GM21723 (cell line): Measurements from ENCODE around the gene TAF8.

Experiments used
- ATAC-seq: cut with Tn5 transposase; IDR thresholded peaks from one replicate; pipeline ENCODE4 v1.9.1; 2021; ENCODE audit warnings: mild to moderate bottlenecking, moderate library complexity; ENCODE audit not compliant: unreplicated experiment

The TAF8 gene

GRCh38 chr6:42120895-42121865, 70.9 kb downstream of the TAF8 start:
- no peak for ATAC-seq

GRCh38 chr6:42123379-42124103, 73.2 kb downstream of the TAF8 start:
- no peak for ATAC-seq

- ATAC-seq, result no peak
Measured at GRCh38 chr6:42124223-42124836, 74.0 kb downstream of the TAF8 start.

GRCh38 chr6:42125231-42125630, 74.9 kb downstream of the TAF8 start:
- ATAC-seq, result no peak

DNA sequence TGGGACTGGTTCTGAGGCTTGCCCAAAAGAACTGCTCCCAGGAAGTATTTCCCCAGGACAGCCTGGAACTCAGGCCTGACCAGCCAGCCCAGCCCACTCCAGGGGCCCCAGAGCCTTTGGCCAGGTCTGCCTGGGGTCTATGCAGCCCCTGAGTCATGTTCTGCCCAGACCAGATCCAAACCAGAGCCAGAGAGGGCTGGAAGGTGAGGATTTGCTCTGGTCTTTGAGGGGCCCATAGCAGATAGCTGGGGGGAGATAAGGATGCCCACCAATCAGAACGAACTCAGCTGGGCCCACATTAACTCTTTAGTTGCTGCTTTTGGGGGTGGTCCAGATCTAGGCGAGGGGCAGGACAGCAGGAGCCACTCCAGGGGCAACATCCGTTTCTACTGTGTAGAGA, 75.3 kb downstream of the TAF8 start:
- no peak for ATAC-seq

DNA sequence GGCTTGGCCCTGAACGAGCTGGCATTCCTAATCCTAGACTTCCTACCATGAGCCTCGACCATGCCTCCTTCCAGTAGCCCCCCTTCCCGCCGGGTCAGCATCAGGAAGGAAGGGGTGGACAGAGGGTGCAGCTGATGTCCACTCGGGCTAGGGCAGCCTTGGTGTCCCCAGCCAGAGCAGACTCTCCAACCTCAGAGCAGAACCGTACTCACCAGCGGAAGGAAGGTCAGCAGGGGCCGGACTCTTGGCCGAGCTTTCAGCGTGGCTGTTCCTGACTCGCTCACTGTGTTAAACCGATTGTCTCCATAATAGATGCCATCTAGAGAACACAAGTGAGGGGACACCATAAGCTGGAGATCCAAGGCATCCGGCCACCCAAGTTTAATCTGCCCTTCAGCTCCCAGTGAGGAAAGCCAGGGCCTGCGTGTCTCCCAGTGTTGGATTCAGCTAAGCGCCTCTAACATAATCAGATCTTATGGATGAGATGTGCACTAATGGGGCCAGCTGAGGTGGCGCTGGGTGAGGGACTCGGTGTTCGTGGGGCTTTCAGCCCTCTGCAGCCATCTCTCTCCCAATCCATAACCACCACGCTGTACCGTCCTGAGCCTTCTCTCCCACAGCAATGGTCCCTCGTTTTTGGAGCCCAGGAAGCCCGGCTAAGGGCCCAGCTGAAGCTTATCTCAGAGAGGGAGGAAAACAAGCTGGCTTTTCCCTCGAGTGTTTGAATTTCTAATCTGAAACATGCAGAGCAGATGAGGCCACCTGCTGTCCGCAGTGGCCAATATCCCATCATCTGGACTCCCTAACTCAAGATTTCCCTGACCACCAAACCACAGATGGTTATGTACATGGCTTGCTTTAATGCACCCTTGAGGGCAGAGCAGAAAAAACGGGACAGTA, 78.4 kb downstream of the TAF8 start:
- no peak for ATAC-seq

DNA sequence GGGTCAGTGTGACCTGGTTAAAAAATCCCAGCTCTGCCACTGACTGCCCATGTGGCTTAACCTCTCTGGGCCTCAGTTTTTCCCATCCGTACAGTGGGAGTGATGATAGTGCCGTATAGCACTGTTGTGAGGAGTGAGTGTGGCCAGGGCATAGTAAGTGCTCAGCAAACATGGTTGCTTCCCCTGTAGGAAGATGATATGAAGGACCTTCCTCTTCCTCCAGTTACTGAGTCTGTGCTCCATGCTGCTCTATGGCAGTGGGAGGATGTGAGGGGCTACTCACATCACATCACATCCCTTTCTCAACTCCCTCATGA, 79.0 kb downstream of the TAF8 start:
- no peak for ATAC-seq

DNA sequence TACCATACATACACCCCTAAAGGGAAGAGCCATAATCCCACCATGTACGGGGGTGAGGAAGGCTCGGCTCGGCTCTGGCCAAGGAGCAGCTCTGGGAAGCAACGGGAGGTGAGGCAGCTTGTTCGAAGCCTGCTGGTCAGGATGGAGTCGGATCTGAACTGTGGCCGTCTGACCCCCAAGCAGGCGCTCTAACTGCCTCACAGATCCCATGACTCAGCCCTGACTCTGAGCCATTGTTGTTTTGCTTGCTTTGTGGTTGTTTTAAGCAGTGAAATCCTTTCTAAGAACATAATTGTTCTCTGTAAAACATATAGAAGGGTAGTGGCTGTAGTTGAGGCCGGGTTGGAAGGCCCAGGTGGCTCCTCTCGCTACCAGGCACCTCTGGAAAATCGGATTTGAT, 81.2 kb downstream of the TAF8 start:
- no peak for ATAC-seq

GRCh38 chr6:42133926-42134325, 83.6 kb downstream of the TAF8 start:
- ATAC-seq, result no peak

- ATAC-seq, result no peak
Measured at GRCh38 chr6:42135161-42135560, 84.8 kb downstream of the TAF8 start.

DNA sequence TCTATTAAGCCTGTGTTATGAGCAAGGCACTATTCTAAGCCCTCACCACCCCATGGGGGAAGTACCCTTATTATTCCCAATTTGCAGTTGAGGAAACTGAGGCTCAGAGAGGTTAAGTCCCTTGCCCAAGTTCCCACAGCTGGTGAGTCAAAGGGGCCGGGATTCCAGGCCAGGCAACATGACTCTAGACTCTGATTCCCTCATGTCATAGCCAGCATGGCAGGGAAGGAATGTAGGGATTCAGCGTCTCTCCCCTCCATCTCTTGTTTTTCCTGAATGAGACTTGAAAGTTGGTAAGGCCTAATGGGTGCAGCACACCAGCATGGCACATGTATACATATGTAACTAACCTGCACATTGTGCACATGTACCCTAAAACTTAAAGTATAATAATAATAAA, 85.4 kb downstream of the TAF8 start:
- no peak for ATAC-seq

- peak; percentile 59 for ATAC-seq
Measured at GRCh38 chr6:42136508-42137193, 86.3 kb downstream of the TAF8 start.
